Heart left ventricle (tissue), 13 donors: ENCODE measurements around the gene FN3K.

ENCODE experiments used
- POLR2A ChIP-seq, 2 donors: fragments of 450-650 bp; IDR thresholded peaks; one replicate each; pipeline ENCODE4 v1.6.1; 2017; ENCODE audit warnings: antibody characterized with exemption in 2 of 2, mild to moderate bottlenecking in 2 of 2, moderate library complexity in 2 of 2
- TF ChIP-seq, protein P1 (sequence below), 12 donors: fragments of 200-600 bp; sonication (generic) in 4 of 12; IDR thresholded peaks; one replicate each; pipeline versions ENCODE4 v1.5.0 to v1.8.0; 2018 to 2022; ENCODE audit warnings: antibody characterized with exemption in 12 of 12, mild to moderate bottlenecking in 5 of 12
- donor health status: ischemic (EF 13 %, LVEDD 7.1; RV severe dilation, severe dysfunction).
- donor health status: DM: no; HTN: yes; CAD: no.
- donor health status: DM: no; HTN: no; CAD: no.
- donor health status: ischemic (EF 25% LVEDD 6.9; RV normal size, moderate dysfunction).
- donor health status: ischemic (EF 25% LVEDD 5.7; RV mildly dilated, moderate dysfunction).
- donor health status: ischemic (EF 35%, LVEDD 5.7; RV mildly dilated, moderate dysfunction).
- donor health status: nonischemic (EF 11% LVEDD 7.7; RV severe dilation, severe dysfunction).
- donor health status: DM: yes; HTN: yes; CAD: no.
- donor health status: PGD.
- donor health status: ischemic (EF 29% LVEDD 5.4; RV normal size, mild dysfunction).
- donor health status: nonischemic (EF 23%, LVEDD 6.1; RV moderate dilation, normal function).

DNA sequence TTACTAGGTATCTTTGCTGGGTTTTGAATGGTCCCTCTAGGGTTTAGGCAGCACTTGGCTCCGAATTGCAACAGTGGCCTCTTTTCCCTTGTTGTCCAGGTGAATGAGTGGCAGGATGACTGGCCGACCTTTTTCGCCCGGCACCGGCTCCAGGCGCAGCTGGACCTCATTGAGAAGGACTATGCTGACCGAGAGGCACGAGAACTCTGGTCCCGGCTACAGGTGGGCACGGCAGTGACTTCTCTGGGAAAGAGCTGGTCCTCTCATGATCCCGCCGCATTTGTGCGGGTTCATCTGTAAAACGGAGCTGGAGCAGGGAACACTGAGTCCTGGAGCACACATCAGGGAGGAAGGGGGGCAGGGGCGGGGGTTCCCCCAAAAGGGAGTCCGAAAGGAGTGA is 13.3 kb downstream of the FN3K start:
- TF ChIP-seq, protein P1, sequence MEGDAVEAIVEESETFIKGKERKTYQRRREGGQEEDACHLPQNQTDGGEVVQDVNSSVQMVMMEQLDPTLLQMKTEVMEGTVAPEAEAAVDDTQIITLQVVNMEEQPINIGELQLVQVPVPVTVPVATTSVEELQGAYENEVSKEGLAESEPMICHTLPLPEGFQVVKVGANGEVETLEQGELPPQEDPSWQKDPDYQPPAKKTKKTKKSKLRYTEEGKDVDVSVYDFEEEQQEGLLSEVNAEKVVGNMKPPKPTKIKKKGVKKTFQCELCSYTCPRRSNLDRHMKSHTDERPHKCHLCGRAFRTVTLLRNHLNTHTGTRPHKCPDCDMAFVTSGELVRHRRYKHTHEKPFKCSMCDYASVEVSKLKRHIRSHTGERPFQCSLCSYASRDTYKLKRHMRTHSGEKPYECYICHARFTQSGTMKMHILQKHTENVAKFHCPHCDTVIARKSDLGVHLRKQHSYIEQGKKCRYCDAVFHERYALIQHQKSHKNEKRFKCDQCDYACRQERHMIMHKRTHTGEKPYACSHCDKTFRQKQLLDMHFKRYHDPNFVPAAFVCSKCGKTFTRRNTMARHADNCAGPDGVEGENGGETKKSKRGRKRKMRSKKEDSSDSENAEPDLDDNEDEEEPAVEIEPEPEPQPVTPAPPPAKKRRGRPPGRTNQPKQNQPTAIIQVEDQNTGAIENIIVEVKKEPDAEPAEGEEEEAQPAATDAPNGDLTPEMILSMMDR (IDR thresholded peaks at IDR 0.05): no peak
- no peak for TF ChIP-seq POLR2A (IDR thresholded peaks at IDR 0.05)
